Measurements from ENCODE around the gene ADRA2B. TPM values are rescaled to one million over a fixed set of nuclear protein-coding genes. Genes with fewer than 3 reads are reported as not detected.

The ADRA2B gene
- total and polyA plus RNA-seq, 2 donors (not counting 3 experiments of a cell fraction or from before 2014, with no cell fraction given): not detected

GRCh38 chr2:96131813-96132745, 15.7 kb upstream of the ADRA2B start:
- no peaks in the 10 kb centered on the region for H3K79me2 ChIP-seq (ENCODE audit: control insufficient read depth, insufficient read depth, low read length)
- no peak overlapping the region for H3K9ac ChIP-seq (replicated peaks; ENCODE audit: extremely low read depth, insufficient read depth, low read length)
- no peaks in the 10 kb centered on the region for H3K4me1 ChIP-seq (ENCODE audit: control insufficient read depth, extremely low read depth, insufficient read depth, low read length)
- intact Hi-C loops (cut with micrococcal nuclease): no loop called here
- peaks cover 0 to 3% of the 10 kb centered on the region in 2 experiments for H3K27me3 ChIP-seq (ENCODE audit: control insufficient read depth in 2 of 2, insufficient read depth in 2 of 2, low read length in 2 of 2)
- ChIA-PET CTCF (no interaction called here), POLR2A (no interaction called here)
- no peak overlapping the region for H3K4me2 ChIP-seq (ENCODE audit: insufficient read depth, low read length)
- no peak overlapping the region for H3K4me3 ChIP-seq (replicated peaks in 1 of 3; ENCODE audit: insufficient read depth in 1 of 3, low read depth in 1 of 3, low read length in 3 of 3)
- dilution Hi-C loops (cut with MboI; ENCODE audit: extremely low pct_ligation_motif_present, low sequenced_read_pairs): no loop called here
- no peak overlapping the region for H3K27ac ChIP-seq (ENCODE audit: insufficient read depth, low read depth, low read length)
- no peaks in the 10 kb centered on the region for H4K20me1 ChIP-seq (replicated peaks; ENCODE audit: control insufficient read depth, extremely low read depth, insufficient read depth, low read length)
- FAIRE-seq (no peak), DNase-seq (ENCODE audit: low read depth, low spot score) (no peak)
- no TSS peak for BruUV-seq (replicated peaks)
- H3K36me3 ChIP-seq (ENCODE audit: control insufficient read depth in 2 of 2, extremely low read depth in 1 of 2, insufficient read depth in 2 of 2, low read length in 2 of 2): no peaks in the 10 kb centered on the region
- TF ChIP-seq, protein P1, sequence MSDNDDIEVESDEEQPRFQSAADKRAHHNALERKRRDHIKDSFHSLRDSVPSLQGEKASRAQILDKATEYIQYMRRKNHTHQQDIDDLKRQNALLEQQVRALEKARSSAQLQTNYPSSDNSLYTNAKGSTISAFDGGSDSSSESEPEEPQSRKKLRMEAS (IDR thresholded peaks at IDR 0.05; ENCODE audit: insufficient read depth, insufficient read length): no peak
- TF ChIP-seq JUN (IDR thresholded peaks at IDR 0.05; ENCODE audit: borderline replicate concordance, insufficient read depth, insufficient read length, low read depth): no peak
- no peak for TF ChIP-seq MYC (IDR thresholded peaks at IDR 0.05; ENCODE audit: low read depth, low read length)
- H2AFZ ChIP-seq (ENCODE audit: low read depth, low read length): no peak overlapping the region
- H3K9me1 ChIP-seq (replicated peaks; ENCODE audit: control insufficient read depth, extremely low read depth, insufficient read depth, low read length): no peaks in the 10 kb centered on the region
- H3K9me3 ChIP-seq (replicated peaks; ENCODE audit: control insufficient read depth, insufficient read depth, low read length): no peaks in the 10 kb centered on the region

GRCh38 chr2:96131152-96131812, 14.9 kb upstream of the ADRA2B start:
- H3K79me2 ChIP-seq (ENCODE audit: control insufficient read depth, insufficient read depth, low read length): no peaks in the 10 kb centered on the region
- POLR2A ChIA-PET: no interaction called here
- TF ChIP-seq FOS (IDR thresholded peaks at IDR 0.05; ENCODE audit: borderline replicate concordance, insufficient read depth, low read length) (no peak), JUN (IDR thresholded peaks at IDR 0.05; ENCODE audit: borderline replicate concordance, insufficient read depth, insufficient read length, low read depth) (no peak), GATA2 (IDR thresholded peaks at IDR 0.05; ENCODE audit: insufficient read depth, insufficient read length, low read depth, low read length) (no peak), EZH2 (IDR thresholded peaks at IDR 0.05; ENCODE audit: borderline replicate concordance, low read depth, low read length, severe bottlenecking) (no peak), MYC (IDR thresholded peaks at IDR 0.05; ENCODE audit: low read depth, low read length) (no peak), POLR2AphosphoS5 (IDR thresholded peaks at IDR 0.05; ENCODE audit: insufficient read depth, low read depth, low read length) (no peak), CTCF (IDR thresholded peaks at IDR 0.05; ENCODE audit: extremely low read depth in 1 of 2, insufficient read depth in 1 of 2, low read depth in 1 of 2, low read length in 2 of 2) (no peak), POLR2A (IDR thresholded peaks at IDR 0.05; ENCODE audit: low read depth, low read length) (no peak)
- TF ChIP-seq, protein P1 (IDR thresholded peaks at IDR 0.05; ENCODE audit: insufficient read depth, insufficient read length): no peak
- dilution Hi-C loops (cut with MboI; ENCODE audit: extremely low pct_ligation_motif_present, low sequenced_read_pairs) (no loop called here), intact Hi-C loops (cut with micrococcal nuclease) (no loop called here)
- H3K4me1 ChIP-seq (ENCODE audit: control insufficient read depth, extremely low read depth, insufficient read depth, low read length): no peaks in the 10 kb centered on the region
- DNase-seq (ENCODE audit: low read depth, low spot score) (no peak), FAIRE-seq (no peak)
- no peaks in the 10 kb centered on the region for H3K9me1 ChIP-seq (replicated peaks; ENCODE audit: control insufficient read depth, extremely low read depth, insufficient read depth, low read length)
- peaks cover 0 to 3% of the 10 kb centered on the region in 2 experiments for H3K27me3 ChIP-seq (ENCODE audit: control insufficient read depth in 2 of 2, insufficient read depth in 2 of 2, low read length in 2 of 2)
- H3K4me3 ChIP-seq (replicated peaks in 1 of 3; ENCODE audit: insufficient read depth in 1 of 3, low read depth in 1 of 3, low read length in 3 of 3): no peak overlapping the region
- no peak overlapping the region for H3K9ac ChIP-seq (replicated peaks; ENCODE audit: extremely low read depth, insufficient read depth, low read length)
- no peaks in the 10 kb centered on the region for H3K36me3 ChIP-seq (ENCODE audit: control insufficient read depth in 2 of 2, extremely low read depth in 1 of 2, insufficient read depth in 2 of 2, low read length in 2 of 2)
- H2AFZ ChIP-seq (ENCODE audit: low read depth, low read length): no peak overlapping the region
- no peak overlapping the region for H3K4me2 ChIP-seq (ENCODE audit: insufficient read depth, low read length)
- no TSS peak for BruUV-seq (replicated peaks)
- no peak overlapping the region for H3K27ac ChIP-seq (ENCODE audit: insufficient read depth, low read depth, low read length)
- H4K20me1 ChIP-seq (replicated peaks; ENCODE audit: control insufficient read depth, extremely low read depth, insufficient read depth, low read length): no peaks in the 10 kb centered on the region
- H3K9me3 ChIP-seq (replicated peaks; ENCODE audit: control insufficient read depth, insufficient read depth, low read length): no peaks in the 10 kb centered on the region
- CTCF ChIA-PET: interaction anchor here (1.1 kb wide), 1 partner anchor 14 kb away, joined by 4 read pairs; no protein-coding TSS in a partner anchor

All from endothelial cell of umbilical vein (primary cell).